SK-N-SH (cell line): ENCODE measurements around the gene SMIM14.

ENCODE experiments used
- CTCF ChIP-seq: fragments of 200-600 bp; sonication (generic); IDR thresholded peaks from 2 replicates; pipeline ENCODE4 v1.6.1; 2017; ENCODE audit warnings: antibody characterized with exemption, mild to moderate bottlenecking, moderate library complexity
- GABPA ChIP-seq: IDR thresholded peaks from 2 replicates; pipeline ENCODE4 v1.4.0; 2012; ENCODE audit warnings: low read depth, mild to moderate bottlenecking
- POLR2AphosphoS5 ChIP-seq: IDR thresholded peaks from 2 replicates; pipeline ENCODE4 v1.6.1; 2012; ENCODE audit warnings: low read depth, low read length
- REST ChIP-seq: IDR thresholded peaks from 2 replicates; pipeline ENCODE4 v1.6.1; 2012; ENCODE audit warnings: mild to moderate bottlenecking, low read depth, low read length, moderate library complexity
- ZBTB33 ChIP-seq: IDR thresholded peaks from 2 replicates; pipeline ENCODE4 v1.4.0; 2012; ENCODE audit warnings: low read depth, borderline replicate concordance

GRCh38 chr4:39591290-39591689 is 47.4 kb downstream of the SMIM14 start:
- no peak for TF ChIP-seq REST
- TF ChIP-seq CTCF: peak; percentile 39
- no peak for TF ChIP-seq POLR2AphosphoS5
- TF ChIP-seq ZBTB33: no peak
- no peak for TF ChIP-seq GABPA
